HepG2 (cell line): Measurements from ENCODE around the gene BAHCC1. TPM values are rescaled to one million over a fixed set of nuclear protein-coding genes. Genes with fewer than 3 reads are reported as not detected.
A peak's percentile ranks its signal among the peaks of the same experiment; 100 is the strongest.

Experiments
- JDP2 ChIP-seq: sonication (generic); formaldehyde crosslinking; IDR thresholded peaks from 2 replicates; pipeline ENCODE4 v1.8.1; 2022; ENCODE audit warnings: missing genetic modification reagents, borderline replicate concordance
- LCORL ChIP-seq, 2 experiments: fragments of 450-650 bp in 1 of 2; sonication (generic) in 1 of 2; formaldehyde crosslinking in 1 of 2; IDR thresholded peaks; 2 replicates each; pipeline versions ENCODE4 v1.5.0 to v1.6.1; 2017 to 2020; ENCODE audit warnings: antibody characterized with exemption in 1 of 2, missing genetic modification reagents in 1 of 2
- MYC ChIP-seq: sonication (generic); formaldehyde crosslinking; IDR thresholded peaks from 2 replicates; pipeline ENCODE4 v1.9.0; 2021; ENCODE audit warnings: missing genetic modification reagents, borderline replicate concordance
- SSRP1 ChIP-seq: IDR thresholded peaks from 2 replicates; pipeline ENCODE4 v1.6.1; 2016; ENCODE audit warnings: control low read depth
- ZNF337 ChIP-seq: sonication (generic); formaldehyde crosslinking; IDR thresholded peaks from 2 replicates; pipeline ENCODE4 v1.5.1; 2020; ENCODE audit warnings: missing genetic modification reagents, low read depth, mild to moderate bottlenecking, borderline replicate concordance
- ZNF414 ChIP-seq: sonication (generic); formaldehyde crosslinking; IDR thresholded peaks from 2 replicates; pipeline ENCODE4 v1.5.0; 2020; ENCODE audit warnings: missing genetic modification reagents
- ZNF609 ChIP-seq: sonication (generic); formaldehyde crosslinking; IDR thresholded peaks from 2 replicates; pipeline ENCODE4 v1.4.0; 2020; ENCODE audit warnings: mild to moderate bottlenecking, missing genetic modification reagents, borderline replicate concordance
- ZNF7 ChIP-seq: IDR thresholded peaks from 2 replicates; pipeline ENCODE4 v1.6.1; 2016; ENCODE audit warnings: missing biosample characterization, missing genetic modification reagents
- polyA plus RNA-seq, 8 experiments: library from polyadenylated mRNA; depleted of rRNA in 3 of 8; stranded (reverse) in 7 of 8; unstranded in 1 of 8; fragments of >200 nt; fragmentation: Illumina TruSeq in 4 of 8; extraction: Trizol in 4 of 8; gene quantifications; 2 replicates each; pipeline versions ENCODE4 v1.2.1 to v1.2.3, GENCODE V29; 2011 to 2016; ENCODE audit warnings: low read depth in 4 of 8, missing spikeins in 1 of 8, mixed read lengths in 1 of 8; ENCODE audit not compliant: insufficient read depth in 1 of 8
- total RNA-seq, 5 experiments: library from RNA; depleted of rRNA; stranded (reverse); fragments of >200 nt; fragmentation: Illumina TruSeq; extraction: Trizol; gene quantifications; 2 replicates each; pipeline ENCODE4 v1.2.3, GENCODE V29; 2016; ENCODE audit warnings: low read depth in 1 of 5
- TF ChIP-seq, protein P1 (sequence below): sonication (generic); formaldehyde crosslinking; IDR thresholded peaks from 2 replicates; pipeline ENCODE4 v1.5.0; 2020; ENCODE audit warnings: mild to moderate bottlenecking, missing genetic modification reagents
- TF ChIP-seq, protein P2 (sequence below): sonication (generic); formaldehyde crosslinking; IDR thresholded peaks from 2 replicates; pipeline ENCODE4 v1.5.0; 2020; ENCODE audit warnings: mild to moderate bottlenecking, missing genetic modification reagents

Gene BAHCC1
- total and polyA plus RNA-seq, 2 of the 13 experiments (the other 11 are each of a cell fraction or from before 2014, with no cell fraction given), result 1.4 to 1.7 TPM

- TF ChIP-seq ZNF414 (CRISPR knock-in tag), result no peak
- TF ChIP-seq, protein P1, sequence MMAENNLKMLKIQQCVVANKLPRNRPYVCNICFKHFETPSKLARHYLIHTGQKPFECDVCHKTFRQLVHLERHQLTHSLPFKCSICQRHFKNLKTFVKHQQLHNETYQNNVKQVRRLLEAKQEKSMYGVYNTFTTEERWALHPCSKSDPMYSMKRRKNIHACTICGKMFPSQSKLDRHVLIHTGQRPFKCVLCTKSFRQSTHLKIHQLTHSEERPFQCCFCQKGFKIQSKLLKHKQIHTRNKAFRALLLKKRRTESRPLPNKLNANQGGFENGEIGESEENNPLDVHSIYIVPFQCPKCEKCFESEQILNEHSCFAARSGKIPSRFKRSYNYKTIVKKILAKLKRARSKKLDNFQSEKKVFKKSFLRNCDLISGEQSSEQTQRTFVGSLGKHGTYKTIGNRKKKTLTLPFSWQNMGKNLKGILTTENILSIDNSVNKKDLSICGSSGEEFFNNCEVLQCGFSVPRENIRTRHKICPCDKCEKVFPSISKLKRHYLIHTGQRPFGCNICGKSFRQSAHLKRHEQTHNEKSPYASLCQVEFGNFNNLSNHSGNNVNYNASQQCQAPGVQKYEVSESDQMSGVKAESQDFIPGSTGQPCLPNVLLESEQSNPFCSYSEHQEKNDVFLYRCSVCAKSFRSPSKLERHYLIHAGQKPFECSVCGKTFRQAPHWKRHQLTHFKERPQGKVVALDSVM, result peak; percentile 36; the same call in 1 of the 2 replicates
- no peak for TF ChIP-seq ZNF609
- TF ChIP-seq MYC (CRISPR knock-in tag), result no peak
- no peak for TF ChIP-seq ZNF7
- no peak for TF ChIP-seq ZNF337 (CRISPR knock-in tag)
- TF ChIP-seq, protein P2, sequence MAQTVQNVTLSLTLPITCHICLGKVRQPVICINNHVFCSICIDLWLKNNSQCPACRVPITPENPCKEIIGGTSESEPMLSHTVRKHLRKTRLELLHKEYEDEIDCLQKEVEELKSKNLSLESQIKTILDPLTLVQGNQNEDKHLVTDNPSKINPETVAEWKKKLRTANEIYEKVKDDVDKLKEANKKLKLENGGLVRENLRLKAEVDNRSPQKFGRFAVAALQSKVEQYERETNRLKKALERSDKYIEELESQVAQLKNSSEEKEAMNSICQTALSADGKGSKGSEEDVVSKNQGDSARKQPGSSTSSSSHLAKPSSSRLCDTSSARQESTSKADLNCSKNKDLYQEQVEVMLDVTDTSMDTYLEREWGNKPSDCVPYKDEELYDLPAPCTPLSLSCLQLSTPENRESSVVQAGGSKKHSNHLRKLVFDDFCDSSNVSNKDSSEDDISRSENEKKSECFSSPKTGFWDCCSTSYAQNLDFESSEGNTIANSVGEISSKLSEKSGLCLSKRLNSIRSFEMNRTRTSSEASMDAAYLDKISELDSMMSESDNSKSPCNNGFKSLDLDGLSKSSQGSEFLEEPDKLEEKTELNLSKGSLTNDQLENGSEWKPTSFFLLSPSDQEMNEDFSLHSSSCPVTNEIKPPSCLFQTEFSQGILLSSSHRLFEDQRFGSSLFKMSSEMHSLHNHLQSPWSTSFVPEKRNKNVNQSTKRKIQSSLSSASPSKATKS, result no peak
- no peak for TF ChIP-seq JDP2
- no peak for TF ChIP-seq LCORL (IDR thresholded peaks at IDR 0.05)
- no peak for TF ChIP-seq LCORL (CRISPR knock-in tag; IDR thresholded peaks at IDR 0.05)
- TF ChIP-seq SSRP1 (CRISPR knock-in tag), result no peak
Measured at GRCh38 chr17:81480140-81481072, 85.1 kb downstream of the BAHCC1 start (continued).
